DMS79 (cell line): Measurements from ENCODE around the gene TCP1.
"Not testable (repeated sequence)": the region's sequence is repeated elsewhere in the genome, so short reads cannot be mapped to it uniquely, and the experiment has no call there.

Experiments used
- DNase-seq: peaks from one replicate; lab custom pipeline; 2025; lab: John Stamatoyannopoulos, UW

TCP1 gene

GRCh38 chr6:159789377-159790148, at the start of gene TCP1:
Gene TCP1 (minus strand): TSS chr6:159789602. CDS start chr6:159789468, 134 bp downstream.
- DNase-seq: peak; percentile 99

DNA sequence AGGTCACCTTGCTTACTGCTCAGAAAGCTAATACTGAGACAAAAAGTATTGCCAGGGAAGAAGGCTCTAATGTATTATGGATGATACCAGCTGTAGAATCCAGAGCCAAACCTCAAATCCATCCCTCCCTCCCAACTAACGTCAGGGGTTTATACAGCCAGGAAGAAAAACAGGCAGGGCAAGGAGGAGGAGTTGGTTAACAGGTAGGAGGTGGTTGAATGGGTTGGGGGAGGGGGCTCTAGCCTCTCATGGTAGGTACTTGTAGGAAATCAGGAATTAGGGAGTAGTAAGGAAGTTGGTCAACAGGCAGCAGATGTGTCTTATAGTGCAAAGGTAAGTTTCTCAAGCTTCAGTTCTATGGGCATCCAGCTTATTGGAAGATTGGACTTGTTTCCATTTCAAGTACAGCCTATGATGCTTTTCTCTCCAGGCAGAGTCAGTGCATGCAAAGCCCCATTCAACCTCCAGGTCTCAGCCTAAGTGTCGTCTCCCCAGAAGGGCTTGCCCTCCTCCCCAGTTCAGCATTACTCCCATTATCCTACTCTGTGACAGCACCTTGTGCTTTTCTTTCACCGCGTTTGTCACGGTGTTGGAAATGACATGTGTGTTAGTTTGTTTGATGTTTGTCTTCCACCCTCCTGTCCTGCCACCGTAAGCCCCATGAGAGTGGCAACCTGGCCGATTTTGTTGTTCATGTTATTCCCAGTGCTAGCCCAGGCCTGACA, 48.8 kb upstream of the TCP1 start:
- no peak for DNase-seq

DNA sequence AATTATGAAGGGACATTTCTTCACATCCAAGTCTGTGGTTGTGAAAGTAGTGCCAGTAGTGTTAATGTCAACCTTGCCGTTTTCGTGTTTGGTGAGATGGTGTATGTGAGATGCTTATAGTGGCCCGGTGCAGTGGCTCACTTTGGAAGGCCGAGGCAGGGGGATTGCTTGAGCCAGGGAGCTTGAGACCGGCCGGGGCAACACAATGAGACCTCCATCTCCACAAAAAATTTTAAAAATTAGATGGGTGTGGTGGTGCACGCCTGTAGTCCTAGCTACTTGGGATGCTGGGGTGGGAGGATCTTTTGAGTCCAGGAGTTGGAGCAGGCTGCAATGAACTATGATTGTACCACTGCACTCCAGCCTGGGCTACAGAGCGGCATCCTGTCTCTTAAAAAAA, 48.1 kb upstream of the TCP1 start:
- no peak for DNase-seq

DNA sequence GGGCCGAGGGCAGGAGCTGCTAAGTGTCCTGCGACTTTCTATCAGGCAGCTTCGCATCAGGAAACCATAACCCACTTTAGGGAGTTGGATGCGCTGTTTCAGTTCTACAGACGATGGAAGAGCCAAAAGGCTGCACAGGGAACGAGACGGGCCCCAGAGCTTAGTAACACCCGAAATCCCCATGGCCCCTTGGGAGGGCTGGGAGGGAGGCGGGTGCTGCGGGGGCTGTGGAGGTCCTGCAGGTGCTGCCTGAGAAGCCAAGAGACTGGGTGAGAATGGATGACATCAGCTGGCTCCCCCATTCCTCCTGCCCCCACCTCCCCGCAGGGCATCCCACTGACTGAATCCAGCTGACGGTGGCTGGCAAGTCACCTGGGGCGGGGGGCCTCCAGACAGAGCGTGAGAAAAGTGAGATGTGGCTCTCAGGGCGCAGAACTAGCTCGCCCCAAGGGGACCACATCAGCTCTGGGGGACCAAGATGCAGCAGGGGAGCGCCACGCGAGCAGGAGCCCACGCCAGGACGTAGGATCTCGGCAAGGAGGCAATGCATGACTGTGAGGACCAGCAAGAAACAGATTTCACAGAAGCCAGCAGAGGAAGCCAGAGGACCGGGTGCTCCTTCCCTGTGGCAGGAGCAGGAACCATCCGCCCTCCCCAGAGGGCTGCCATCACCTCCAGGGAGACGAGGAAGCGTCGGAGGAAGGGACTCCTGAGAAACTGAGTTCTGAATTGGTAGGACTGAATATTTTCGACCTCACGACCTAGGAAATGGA, 47.5 kb upstream of the TCP1 start:
- DNase-seq: no peak

DNA sequence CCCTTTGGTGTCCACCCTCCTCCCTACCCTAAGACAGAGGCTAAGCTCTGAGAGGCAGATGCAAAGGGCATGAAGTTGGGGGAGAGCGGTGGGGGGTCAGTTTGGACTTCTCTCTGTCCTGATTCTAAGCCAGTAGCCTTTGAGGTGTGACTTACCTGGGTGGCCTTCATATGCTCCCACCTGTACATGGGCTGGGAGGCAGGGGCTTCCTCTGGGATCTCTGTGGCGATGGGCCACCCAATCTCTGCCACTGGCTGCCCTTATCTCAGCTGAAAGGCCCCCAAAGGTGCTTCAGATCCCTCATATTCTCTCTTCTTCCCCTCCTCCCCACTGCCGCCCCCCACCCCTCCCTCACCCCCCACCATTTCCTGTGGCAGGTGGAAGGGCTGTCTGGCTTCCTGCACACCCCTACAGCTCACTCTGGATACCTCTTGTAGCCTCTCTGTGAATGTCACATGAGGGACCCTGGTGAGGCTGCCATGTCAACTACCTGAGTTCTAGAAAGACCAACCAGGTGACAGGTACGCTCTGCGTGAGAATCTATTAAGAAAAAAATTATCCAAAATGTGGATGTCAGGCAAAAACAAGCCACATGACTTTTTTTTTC, 44.7 kb upstream of the TCP1 start:
- no peak for DNase-seq

DNA sequence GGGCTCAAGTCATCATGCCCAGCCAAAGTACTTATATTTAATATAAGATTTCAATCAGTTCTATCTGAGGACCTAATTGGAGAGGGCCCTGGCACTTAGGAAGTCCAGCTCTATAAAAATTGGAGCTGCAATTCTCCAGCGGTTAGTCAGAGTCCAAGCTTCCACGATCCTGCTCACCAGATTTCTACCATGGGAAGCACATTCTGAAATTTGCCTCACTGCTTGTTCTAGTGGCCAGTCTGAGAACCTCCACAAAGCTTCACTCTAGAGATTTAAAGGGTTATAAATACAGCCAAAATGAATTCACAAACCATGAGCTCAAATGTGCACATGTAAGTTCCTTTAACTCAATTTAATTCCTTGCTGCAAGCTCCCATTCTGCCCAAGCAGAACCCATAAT, 44.2 kb upstream of the TCP1 start:
- DNase-seq: no peak

DNA sequence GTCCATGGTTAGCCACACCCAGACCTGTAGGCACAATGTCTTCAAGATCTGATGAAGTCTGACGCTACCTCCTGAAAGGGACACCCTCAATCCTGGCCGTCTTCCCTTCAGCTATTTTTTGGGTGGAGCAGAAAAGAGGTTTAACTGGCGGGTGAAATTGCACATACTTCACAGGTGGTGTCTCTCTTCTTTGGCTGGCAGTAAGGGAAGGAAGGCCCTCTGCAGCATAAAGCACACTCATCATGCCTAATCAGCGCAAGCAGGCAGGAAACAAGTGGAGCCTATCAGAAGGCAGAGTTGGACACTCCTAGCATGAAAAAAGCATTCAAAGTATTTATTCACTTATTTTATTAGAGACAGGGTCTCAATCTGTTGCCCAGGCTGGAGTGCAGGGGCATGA, 43.5 kb upstream of the TCP1 start:
- no peak for DNase-seq

GRCh38 chr6:159831373-159831679, 41.9 kb upstream of the TCP1 start:
- DNase-seq: peak; percentile 37

GRCh38 chr6:159830501-159831372, 41.3 kb upstream of the TCP1 start:
- no peak for DNase-seq

DNA sequence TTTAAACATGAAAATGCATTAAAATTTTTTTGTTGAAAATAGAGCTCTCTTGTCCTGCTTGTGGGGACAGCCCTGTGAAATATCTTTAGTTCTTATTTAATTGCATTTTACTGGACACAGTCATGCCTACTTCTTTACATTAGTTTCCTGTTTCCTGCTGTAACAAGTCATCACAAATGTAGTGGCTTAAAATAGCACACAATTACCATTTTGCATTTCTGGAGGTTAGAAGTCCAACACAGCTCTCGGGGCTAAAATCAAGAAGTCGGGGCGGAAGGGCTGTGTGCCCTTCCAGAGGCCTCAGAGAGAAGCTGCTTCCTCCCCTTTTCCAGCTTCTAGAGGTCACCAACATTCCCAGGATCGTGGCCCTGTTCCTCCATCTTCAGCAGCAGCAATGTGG, 40.1 kb upstream of the TCP1 start:
- DNase-seq: no peak

GRCh38 chr6:159828074-159828473, 38.7 kb upstream of the TCP1 start:
- no peak for DNase-seq

DNA sequence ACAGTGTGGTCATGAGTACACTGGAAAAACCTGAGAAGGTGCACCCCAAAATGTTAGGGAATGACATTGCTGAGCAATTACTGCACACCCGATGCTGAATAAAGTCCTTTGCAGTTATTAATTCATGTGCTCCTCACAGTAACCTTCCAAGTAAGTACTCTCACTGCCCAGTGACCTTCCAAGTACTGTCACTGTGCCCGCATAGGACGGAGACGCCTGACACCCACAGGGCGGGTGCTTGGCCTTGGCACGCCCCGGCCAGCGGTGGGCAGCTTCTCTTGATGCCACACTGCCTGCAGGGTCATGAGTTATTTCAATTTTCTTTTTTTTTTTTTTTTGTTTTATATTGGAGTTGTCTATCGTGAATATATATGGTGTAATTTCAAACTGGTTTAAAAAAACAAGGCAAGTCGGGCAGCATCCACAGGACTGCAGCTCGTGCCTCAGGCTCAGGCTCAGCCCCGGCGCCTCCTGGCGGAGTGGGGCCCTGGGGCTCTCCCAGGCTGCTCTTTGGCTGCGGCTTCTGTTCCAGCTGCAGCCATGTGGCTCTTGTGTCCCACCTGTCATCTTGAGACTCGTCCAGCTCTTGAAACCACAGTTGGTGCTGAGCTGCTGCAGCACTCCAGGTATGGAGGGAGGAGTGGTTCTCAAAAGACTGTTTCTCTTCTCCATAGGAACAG, 37.7 kb upstream of the TCP1 start:
- peak; percentile 88 for DNase-seq

DNA sequence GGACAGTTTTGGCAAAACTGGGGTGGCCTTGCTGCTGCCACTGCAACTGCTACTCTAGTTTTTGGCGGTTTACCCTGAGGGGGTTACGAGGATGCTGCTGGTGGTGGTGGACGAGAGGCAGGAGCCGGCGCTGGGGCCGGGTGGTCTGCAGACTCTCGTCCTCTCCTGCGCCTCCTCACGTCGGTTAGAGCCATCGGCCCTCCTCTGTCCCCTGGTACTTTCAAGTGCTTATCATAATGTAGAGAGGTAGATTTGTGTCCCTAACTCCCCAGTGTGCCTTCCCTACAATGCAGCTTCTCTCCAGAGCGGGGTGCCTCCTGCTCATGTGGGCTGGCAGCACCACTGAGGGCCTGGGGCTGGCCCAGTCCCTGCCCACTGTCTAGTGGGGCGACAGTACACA, 36.6 kb upstream of the TCP1 start:
- DNase-seq: no peak

DNA sequence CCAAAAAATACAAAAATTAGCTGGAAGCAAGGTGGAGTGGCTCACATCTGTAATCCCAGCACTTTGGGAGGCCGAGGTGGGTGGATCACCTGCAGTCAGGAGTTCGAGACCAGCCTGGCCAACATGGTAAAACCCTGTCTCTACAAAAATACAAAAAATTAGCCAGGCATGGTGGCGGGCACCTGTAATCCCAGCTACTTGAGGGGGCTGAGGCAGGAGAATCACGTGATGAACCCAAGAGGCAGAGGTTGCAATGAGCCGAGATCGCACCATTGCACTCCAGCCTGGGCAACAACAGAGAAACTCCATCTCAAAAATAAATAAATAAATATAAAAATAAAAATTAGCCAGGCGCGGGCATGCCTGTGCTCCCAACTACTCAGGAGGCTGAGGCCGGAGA, 35.3 kb upstream of the TCP1 start:
- DNase-seq: not testable (repeated sequence)

- no peak for DNase-seq
Measured at GRCh38 chr6:159823953-159824352, 34.6 kb upstream of the TCP1 start.

DNA sequence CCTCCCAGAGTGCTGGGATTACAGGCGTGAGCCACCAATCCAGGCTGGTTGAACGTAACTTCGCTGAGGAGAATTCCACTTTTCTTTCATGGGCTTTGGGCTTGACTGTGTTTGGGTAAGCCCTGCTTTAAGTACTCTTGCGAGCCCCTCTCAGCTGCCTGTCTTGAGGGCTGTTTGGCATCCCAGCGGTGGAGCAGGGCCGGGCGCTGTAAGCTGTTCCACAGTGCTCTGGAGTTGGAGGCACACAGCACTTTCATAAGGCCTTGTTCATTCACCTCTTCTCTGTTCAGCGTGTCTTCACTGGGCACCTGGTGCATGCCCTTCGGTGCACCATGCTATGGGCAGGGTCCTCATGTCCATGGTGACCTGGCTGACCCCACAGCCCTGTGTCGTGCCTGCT, 32.3 kb upstream of the TCP1 start:
- DNase-seq: no peak

DNA sequence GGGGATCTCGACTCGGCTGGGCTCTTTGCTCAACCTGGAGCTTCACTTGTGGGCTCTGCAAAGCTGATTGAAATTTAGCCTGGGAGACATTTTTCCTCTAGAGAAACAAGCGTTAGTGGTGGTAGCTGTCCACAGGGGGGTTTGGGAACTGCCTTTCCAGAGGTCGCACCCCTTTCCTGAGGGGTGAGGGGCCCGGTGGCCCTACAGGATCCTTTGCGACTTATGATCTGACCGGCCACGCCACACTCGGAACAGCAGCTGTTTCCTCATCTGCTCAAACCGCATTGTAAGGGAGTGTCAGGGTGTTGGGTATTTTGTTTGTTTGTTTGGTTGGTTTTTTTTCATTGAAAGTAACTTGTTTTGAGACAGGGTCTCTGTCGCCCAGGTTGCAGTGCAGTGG, 31.7 kb upstream of the TCP1 start:
- no peak for DNase-seq

DNA sequence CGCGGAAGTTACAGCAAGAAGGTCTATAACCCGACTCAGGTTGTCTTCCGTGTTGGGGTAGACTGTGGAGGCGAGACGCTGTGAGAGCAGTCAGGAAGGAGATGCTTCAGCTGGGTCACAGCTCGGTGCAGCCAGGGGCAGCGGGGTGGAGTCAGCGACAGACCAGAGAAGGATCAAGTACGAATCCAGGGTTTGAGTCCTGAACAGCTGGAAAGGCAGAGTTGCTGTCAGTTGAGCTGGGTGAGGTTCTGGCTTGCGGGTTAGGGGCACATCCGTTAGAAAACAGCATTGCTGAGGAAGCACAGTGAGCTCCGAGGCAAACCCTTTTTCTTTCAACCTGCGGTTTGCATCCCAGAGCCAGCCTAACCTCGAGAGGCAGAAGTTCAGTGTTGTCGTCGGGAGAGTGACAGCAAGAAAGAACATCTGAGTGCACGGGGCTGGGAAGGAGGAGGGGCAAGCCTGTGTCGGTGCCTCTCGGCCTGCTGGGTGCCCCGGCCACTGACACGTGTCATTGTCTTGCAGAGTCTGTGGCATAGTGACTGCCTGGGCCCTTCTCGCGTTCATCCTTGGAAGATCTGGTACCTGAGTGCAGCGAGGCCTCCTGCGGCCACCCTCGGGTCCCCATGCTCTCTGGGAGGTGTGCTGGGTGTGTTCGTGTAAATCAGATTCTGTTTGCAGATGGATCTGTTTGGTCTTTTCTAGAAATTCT, 30.7 kb upstream of the TCP1 start:
- no peak for DNase-seq

DNA sequence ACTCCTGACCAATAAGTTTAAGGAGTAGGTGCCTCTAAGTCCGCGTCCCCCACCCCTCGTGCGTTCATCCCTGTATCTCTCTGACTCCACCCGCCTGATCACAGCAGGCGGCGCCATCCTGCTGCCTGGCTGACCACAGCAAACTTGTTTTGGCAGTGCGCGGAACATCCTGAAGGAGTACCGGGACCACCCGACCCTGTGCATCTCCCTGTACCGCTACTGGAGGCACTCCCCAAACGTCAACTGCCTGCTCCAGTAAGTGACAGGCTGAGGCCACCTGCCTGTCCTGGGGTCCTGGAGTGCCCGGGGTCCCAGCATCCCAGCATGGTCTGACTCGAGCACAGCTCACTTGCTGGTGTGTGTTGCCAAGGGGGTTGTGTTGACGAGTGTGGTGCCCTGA, 29.7 kb upstream of the TCP1 start:
- no peak for DNase-seq

- DNase-seq: no peak
Measured at GRCh38 chr6:159817951-159818739, 28.7 kb upstream of the TCP1 start.
